ENCODE measurements around the gene ACP2. TPM values are rescaled to one million over a fixed set of nuclear protein-coding genes. Genes with fewer than 3 reads are reported as not detected.

The ACP2 gene
- total RNA-seq, 2 experiments from 2014 or later, result 9.4 to 13.4 TPM

GRCh38 chr11:47233051-47233450 is 15.6 kb downstream of the ACP2 start:
- H3K4me3 Mint-ChIP-seq, result no peak overlapping the region
- ChIA-PET CTCF (interaction anchor here (0.7 to 6.0 kb wide), 5 partner anchors 9 to 32 kb away, joined by 3 to 30 read pairs (median 5); partner anchors contain the start of gene ACP2), POLR2A (interaction anchor here (0.7 to 9.9 kb wide), 7 partner anchors 9 to 320 kb away, joined by 3 to 118 read pairs (median 7); partner anchors contain the start of genes ACP2 and DDB2)
- DNase-seq (no peak), ATAC-seq (no peak)
- no peaks in the 10 kb centered on the region for H3K27me3 Mint-ChIP-seq
- TF ChIP-seq CTCF (IDR thresholded peaks at IDR 0.05), result no peak
- no peak overlapping the region for H3K27ac Mint-ChIP-seq
- H3K36me3 Mint-ChIP-seq (ENCODE audit: low read depth), result peaks cover 63% of the 10 kb centered on the region
- H3K4me1 Mint-ChIP-seq (ENCODE audit: low read depth), result peaks cover 23% of the 10 kb centered on the region
- no peaks in the 10 kb centered on the region for H3K9me3 Mint-ChIP-seq
- intact Hi-C loops (cut with micrococcal nuclease), result no loop called here

GRCh38 chr11:47229161-47229560 is 19.5 kb downstream of the ACP2 start:
- ATAC-seq (no peak), DNase-seq (no peak)
- no peak overlapping the region for H3K4me3 Mint-ChIP-seq
- H3K9me3 Mint-ChIP-seq, result no peaks in the 10 kb centered on the region
- TF ChIP-seq CTCF (IDR thresholded peaks at IDR 0.05), result no peak
- no peaks in the 10 kb centered on the region for H3K27me3 Mint-ChIP-seq
- POLR2A ChIA-PET, result interaction anchor here (8.7 to 9.9 kb wide), 2 partner anchors 14 to 16 kb away, joined by 63 to 118 read pairs; partner anchors contain the start of genes ACP2 and DDB2
- H3K36me3 Mint-ChIP-seq (ENCODE audit: low read depth), result peaks cover 59% of the 10 kb centered on the region
- peaks cover 29% of the 10 kb centered on the region for H3K4me1 Mint-ChIP-seq (ENCODE audit: low read depth)
- H3K27ac Mint-ChIP-seq, result no peak overlapping the region
- intact Hi-C loops (cut with micrococcal nuclease), result no loop called here
- CTCF ChIA-PET, result no interaction called here

- Mint-ChIP-seq H3K27me3 (no peaks in the 10 kb centered on the region), H3K4me3 (peak overlapping the region; percentile 38), H3K36me3 (ENCODE audit: low read depth) (peaks cover 60% of the 10 kb centered on the region), H3K27ac (peak overlapping the region; percentile 74), H3K4me1 (ENCODE audit: low read depth) (peaks cover 29% of the 10 kb centered on the region), H3K9me3 (no peaks in the 10 kb centered on the region)
- no peak for TF ChIP-seq CTCF (IDR thresholded peaks at IDR 0.05)
- DNase-seq, result peak; percentile 54
- ChIA-PET POLR2A (interaction anchor here (1.0 to 3.3 kb wide), 4 partner anchors 8 to 23 kb away, joined by 6 to 17 read pairs (median 12); partner anchors contain the start of genes ACP2 and DDB2), CTCF (interaction anchor here (1.2 kb wide), 1 partner anchor 48 kb away, joined by 4 read pairs; no protein-coding TSS in a partner anchor)
- ATAC-seq, result peak; percentile 96
- intact Hi-C loops (cut with micrococcal nuclease), result no loop called here
Observed at GRCh38 chr11:47225552-47226400, 22.8 kb downstream of the ACP2 start.

GRCh38 chr11:47222696-47223095 is 25.9 kb downstream of the ACP2 start:
- no peak for ATAC-seq

More at GRCh38 chr11:47222696-47223095, 25.9 kb downstream of the ACP2 start:
- no peaks in the 10 kb centered on the region for H3K9me3 Mint-ChIP-seq
- no peak for TF ChIP-seq CTCF (IDR thresholded peaks at IDR 0.05)
- ChIA-PET CTCF (no interaction called here), POLR2A (interaction anchor here (0.9 to 2.6 kb wide), 3 partner anchors 12 to 185 kb away, joined by 3 to 14 read pairs (median 3); no protein-coding TSS in a partner anchor)
- DNase-seq, result no peak
- no peaks in the 10 kb centered on the region for H3K27me3 Mint-ChIP-seq
- peak overlapping the region; percentile 46 for H3K27ac Mint-ChIP-seq
- H3K4me1 Mint-ChIP-seq (ENCODE audit: low read depth), result peaks cover 47% of the 10 kb centered on the region
- peaks cover 60% of the 10 kb centered on the region for H3K36me3 Mint-ChIP-seq (ENCODE audit: low read depth)
- no peak overlapping the region for H3K4me3 Mint-ChIP-seq
- intact Hi-C loops (cut with micrococcal nuclease), result no loop called here

Data from activated CD8-positive, alpha-beta T cell treated with anti-CD3 and anti-CD28 coated beads for 36 hours (primary cell).